Dendritic cell treated with granulocyte-macrophage colony-stimulating factor and Interleukin-4, amounts not matched to agents 40 ng/mL and 50 ng/mL, for 4 days (primary cell): ENCODE measurements around the gene KCNJ2.

Source experiments
- H3K27ac Mint-ChIP-seq: one replicate; pipeline ENCODE4 v1.8.0; 2022; ENCODE audit warnings: mild to moderate bottlenecking, mixed read lengths
- H3K27me3 Mint-ChIP-seq: one replicate; pipeline ENCODE4 v1.8.0; 2022; ENCODE audit warnings: mild to moderate bottlenecking, mixed read lengths
- H3K36me3 Mint-ChIP-seq: one replicate; pipeline ENCODE4 v1.8.0; 2022; ENCODE audit warnings: low read depth, mixed read lengths
- H3K4me1 Mint-ChIP-seq: one replicate; pipeline ENCODE4 v1.8.0; 2022; ENCODE audit warnings: low read depth, mixed read lengths
- H3K4me3 Mint-ChIP-seq: one replicate; pipeline ENCODE4 v1.8.0; 2022; ENCODE audit warnings: mild to moderate bottlenecking, moderate library complexity, mixed read lengths
- H3K9me3 Mint-ChIP-seq: one replicate; pipeline ENCODE4 v1.8.0; 2022; ENCODE audit warnings: mixed read lengths
- intact Hi-C: fragments of 100-400 bp; cut with micrococcal nuclease; formaldehyde crosslinking; loops from one replicate; pipeline ENCODE4 v1.15.0; 2022

The KCNJ2 gene

GRCh38 chr17:70169709-70170597, 621 bp downstream of the KCNJ2 start:
- Mint-ChIP-seq H3K36me3 (peaks cover 38% of the 10 kb centered on the region), H3K27ac (peak overlapping the region; percentile 96), H3K4me1 (peaks cover 39% of the 10 kb centered on the region), H3K27me3 (peaks cover 4% of the 10 kb centered on the region), H3K4me3 (peak overlapping the region; percentile 85), H3K9me3 (peaks cover 5% of the 10 kb centered on the region)
- intact Hi-C loops = loop anchor here (5.0 to 10.0 kb wide), 4 partner anchors 127 to 382 kb away; no protein-coding TSS in a partner anchor

- Mint-ChIP-seq H3K36me3 (peaks cover 50% of the 10 kb centered on the region), H3K27ac (peak overlapping the region; percentile 42), H3K9me3 (peaks cover 12% of the 10 kb centered on the region), H3K4me1 (peaks cover 34% of the 10 kb centered on the region), H3K4me3 (peak overlapping the region; percentile 85), H3K27me3 (peaks cover 4% of the 10 kb centered on the region)
- intact Hi-C loops = loop anchor here (10.0 kb wide), 2 partner anchors 194 to 324 kb away; no protein-coding TSS in a partner anchor
Observed at GRCh38 chr17:70171159-70171558, 1.8 kb downstream of the KCNJ2 start.

GRCh38 chr17:70172449-70172848, 3.1 kb downstream of the KCNJ2 start:
- peaks cover 38% of the 10 kb centered on the region for H3K4me1 Mint-ChIP-seq
- H3K9me3 Mint-ChIP-seq = peaks cover 12% of the 10 kb centered on the region
- intact Hi-C loops = loop anchor here (10.0 kb wide), 2 partner anchors 192 to 322 kb away; no protein-coding TSS in a partner anchor
- H3K36me3 Mint-ChIP-seq = peaks cover 63% of the 10 kb centered on the region
- H3K27me3 Mint-ChIP-seq = peaks cover 4% of the 10 kb centered on the region
- peak overlapping the region; percentile 65 for H3K27ac Mint-ChIP-seq
- H3K4me3 Mint-ChIP-seq = peak overlapping the region; percentile 46

- peaks cover 4% of the 10 kb centered on the region for H3K27me3 Mint-ChIP-seq
- peaks cover 67% of the 10 kb centered on the region for H3K36me3 Mint-ChIP-seq
- H3K4me1 Mint-ChIP-seq = peaks cover 41% of the 10 kb centered on the region
- intact Hi-C loops = loop anchor here (10.0 kb wide), 2 partner anchors 192 to 322 kb away; no protein-coding TSS in a partner anchor
- H3K4me3 Mint-ChIP-seq = peak overlapping the region; percentile 46
- peak overlapping the region; percentile 65 for H3K27ac Mint-ChIP-seq
- H3K9me3 Mint-ChIP-seq = peaks cover 12% of the 10 kb centered on the region
Observed at GRCh38 chr17:70172923-70173322, 3.6 kb downstream of the KCNJ2 start.

- Mint-ChIP-seq H3K4me1 (peaks cover 39% of the 10 kb centered on the region), H3K36me3 (peaks cover 66% of the 10 kb centered on the region), H3K9me3 (peaks cover 12% of the 10 kb centered on the region), H3K27ac (no peak overlapping the region), H3K4me3 (no peak overlapping the region), H3K27me3 (peaks cover 2% of the 10 kb centered on the region)
- intact Hi-C loops = loop anchor here (10.0 kb wide), 2 partner anchors 191 to 321 kb away; no protein-coding TSS in a partner anchor
Observed at GRCh38 chr17:70173681-70174080, 4.3 kb downstream of the KCNJ2 start.

GRCh38 chr17:70181376-70181775, 12.0 kb downstream of the KCNJ2 start:
- no peaks in the 10 kb centered on the region for H3K27me3 Mint-ChIP-seq
- H3K4me1 Mint-ChIP-seq = peaks cover 24% of the 10 kb centered on the region
- peaks cover 28% of the 10 kb centered on the region for H3K36me3 Mint-ChIP-seq
- no peak overlapping the region for H3K4me3 Mint-ChIP-seq
- no peak overlapping the region for H3K27ac Mint-ChIP-seq
- intact Hi-C loops = no loop called here
- H3K9me3 Mint-ChIP-seq = peaks cover 9% of the 10 kb centered on the region

GRCh38 chr17:70181866-70182265, 12.5 kb downstream of the KCNJ2 start:
- Mint-ChIP-seq H3K36me3 (peaks cover 23% of the 10 kb centered on the region), H3K4me3 (no peak overlapping the region), H3K4me1 (peaks cover 24% of the 10 kb centered on the region), H3K9me3 (peaks cover 9% of the 10 kb centered on the region), H3K27me3 (no peaks in the 10 kb centered on the region), H3K27ac (no peak overlapping the region)
- intact Hi-C loops = no loop called here

- Mint-ChIP-seq H3K27ac (no peak overlapping the region), H3K9me3 (peaks cover 9% of the 10 kb centered on the region), H3K27me3 (no peaks in the 10 kb centered on the region), H3K4me1 (peaks cover 12% of the 10 kb centered on the region), H3K4me3 (no peak overlapping the region), H3K36me3 (peaks cover 8% of the 10 kb centered on the region)
- intact Hi-C loops = no loop called here
Observed at GRCh38 chr17:70183508-70183907, 14.2 kb downstream of the KCNJ2 start.

GRCh38 chr17:70184207-70184606, 14.9 kb downstream of the KCNJ2 start:
- intact Hi-C loops = no loop called here
- no peaks in the 10 kb centered on the region for H3K27me3 Mint-ChIP-seq
- peaks cover 12% of the 10 kb centered on the region for H3K4me1 Mint-ChIP-seq
- H3K9me3 Mint-ChIP-seq = peaks cover 9% of the 10 kb centered on the region
- no peak overlapping the region for H3K4me3 Mint-ChIP-seq
- peaks cover 6% of the 10 kb centered on the region for H3K36me3 Mint-ChIP-seq
- peak overlapping the region; percentile 28 for H3K27ac Mint-ChIP-seq

- Mint-ChIP-seq H3K4me1 (peaks cover 12% of the 10 kb centered on the region), H3K4me3 (no peak overlapping the region), H3K9me3 (peaks cover 9% of the 10 kb centered on the region), H3K27ac (peak overlapping the region; percentile 28), H3K36me3 (peaks cover under 1% of the 10 kb centered on the region), H3K27me3 (no peaks in the 10 kb centered on the region)
- intact Hi-C loops = no loop called here
Observed at GRCh38 chr17:70184770-70185169, 15.4 kb downstream of the KCNJ2 start.

GRCh38 chr17:70185285-70185684, 16.0 kb downstream of the KCNJ2 start:
- H3K27ac Mint-ChIP-seq = no peak overlapping the region
- H3K27me3 Mint-ChIP-seq = no peaks in the 10 kb centered on the region
- peaks cover 12% of the 10 kb centered on the region for H3K4me1 Mint-ChIP-seq
- peaks cover 9% of the 10 kb centered on the region for H3K9me3 Mint-ChIP-seq
- intact Hi-C loops = no loop called here
- H3K36me3 Mint-ChIP-seq = no peaks in the 10 kb centered on the region
- H3K4me3 Mint-ChIP-seq = no peak overlapping the region

- no peak overlapping the region for H3K27ac Mint-ChIP-seq
- intact Hi-C loops = no loop called here
- no peaks in the 10 kb centered on the region for H3K36me3 Mint-ChIP-seq
- H3K4me3 Mint-ChIP-seq = no peak overlapping the region
- H3K27me3 Mint-ChIP-seq = no peaks in the 10 kb centered on the region
- H3K4me1 Mint-ChIP-seq = peaks cover 12% of the 10 kb centered on the region
- peaks cover 9% of the 10 kb centered on the region for H3K9me3 Mint-ChIP-seq
Observed at GRCh38 chr17:70187383-70187782, 18.1 kb downstream of the KCNJ2 start.

- intact Hi-C loops = no loop called here
- Mint-ChIP-seq H3K36me3 (no peaks in the 10 kb centered on the region), H3K9me3 (no peaks in the 10 kb centered on the region), H3K4me1 (no peaks in the 10 kb centered on the region), H3K27me3 (no peaks in the 10 kb centered on the region), H3K4me3 (no peak overlapping the region), H3K27ac (no peak overlapping the region)
Observed at GRCh38 chr17:70190959-70191805, 21.9 kb downstream of the KCNJ2 start.

- H3K4me3 Mint-ChIP-seq = no peak overlapping the region
- no peaks in the 10 kb centered on the region for H3K36me3 Mint-ChIP-seq
- H3K9me3 Mint-ChIP-seq = no peaks in the 10 kb centered on the region
- intact Hi-C loops = no loop called here
- H3K4me1 Mint-ChIP-seq = peaks cover 9% of the 10 kb centered on the region
- H3K27ac Mint-ChIP-seq = no peak overlapping the region
- H3K27me3 Mint-ChIP-seq = no peaks in the 10 kb centered on the region
Observed at GRCh38 chr17:70195091-70195490, 25.8 kb downstream of the KCNJ2 start.
